HCT116 (cell line): Measurements from ENCODE around the gene RPL3. TPM values are rescaled to one million over a fixed set of nuclear protein-coding genes. Genes with fewer than 3 reads are reported as not detected.

Experiments
- ATAC-seq: fragments of 200-7000 bp; cut with Tn5 transposase; 2 replicates; pipeline ENCODE4 v1.9.1; 2020; ENCODE audit warnings: mild to moderate bottlenecking, moderate library complexity
- BruUV-seq: library from RNA; stranded (reverse); fragments of 400-500 nt; replicated peaks from 2 replicates; lab custom pipeline; 2021; lab: Mats Ljungman, UMichigan
- CTCF ChIA-PET: fragments of 300-600 bp; sonication (Branson Sonifier 250); formaldehyde crosslinking; loops from one replicate; lab custom pipeline; 2021; ENCODE audit warnings: antibody characterized with exemption; lab: Charles Lee
- POLR2A ChIA-PET: fragments of 300-600, 350-600 bp; sonication (Branson Sonifier 250); formaldehyde crosslinking; loops from one replicate; lab custom pipeline; 2021; ENCODE audit warnings: antibody characterized with exemption; lab: Charles Lee
- RAD21 ChIA-PET, 2 experiments: fragments of 300-600 bp; sonication (Branson Sonifier 250); formaldehyde crosslinking; loops; one replicate each; lab custom pipeline; 2023; ENCODE audit warnings: low total read pairs in 2 of 2; ENCODE audit not compliant: uncharacterized antibody in 2 of 2, unreplicated experiment in 2 of 2, low non-redundant PET in 1 of 2; lab: Charles Lee
- DNase-seq: peaks from one replicate; pipeline ENCODE4 v3.0.0-alpha.2; 2010; ENCODE audit warnings: low read depth, low spot score
- H2AFZ ChIP-seq: fragments of 200-600 bp; shearing (Covaris generic), sonication (generic); 2 replicates; pipeline ENCODE4 v1.6.1; 2017; ENCODE audit warnings: low read depth, mixed run types, mixed read lengths, antibody characterized with exemption, low read length; ENCODE audit not compliant: poor library complexity, severe bottlenecking
- H3K27ac ChIP-seq: 2 replicates; pipeline ENCODE4 v1.5.1; 2012; ENCODE audit warnings: low read depth, low read length
- H3K27me3 ChIP-seq: fragments of 200-600 bp; sonication (generic); 2 replicates; pipeline ENCODE4 v1.6.1; 2016; ENCODE audit warnings: mixed run types, low read length, mixed read lengths; ENCODE audit not compliant: insufficient read depth
- H3K36me3 ChIP-seq, 2 experiments: fragments of 200-500 bp in 1 of 2; fragments of 200-600 bp in 1 of 2; sonication (Bioruptor generic) in 1 of 2; sonication (generic) in 1 of 2; 2 replicates each; pipeline versions ENCODE4 v1.5.1 to v1.6.1; 2014 to 2016; ENCODE audit warnings: low read length in 2 of 2, inconsistent platforms in 1 of 2, mixed read lengths in 1 of 2, mixed run types in 1 of 2; ENCODE audit not compliant: insufficient read depth in 2 of 2, control insufficient read depth in 1 of 2
- H3K4me1 ChIP-seq, 2 experiments: fragments of 200-600 bp in 1 of 2; sonication (generic) in 1 of 2; 2 replicates each; pipeline versions ENCODE4 v1.5.1 to v1.6.1; 2012 to 2017; ENCODE audit warnings: low read length in 2 of 2, inconsistent platforms in 1 of 2, mild to moderate bottlenecking in 1 of 2, mixed read lengths in 1 of 2, mixed run types in 1 of 2, moderate library complexity in 1 of 2; ENCODE audit not compliant: insufficient read depth in 2 of 2, control insufficient read depth in 1 of 2
- H3K4me2 ChIP-seq: fragments of 200-600 bp; sonication (generic); 2 replicates; pipeline ENCODE4 v1.6.1; 2017; ENCODE audit warnings: mixed run types, low read length, mixed read lengths
- H3K4me3 ChIP-seq, 2 experiments: fragments of 200-600 bp in 1 of 2; sonication (generic) in 1 of 2; replicated peaks in 1 of 2; 2 replicates each; pipeline ENCODE4 v1.5.1; 2011 to 2016; ENCODE audit warnings: low read length in 2 of 2, control low read depth in 1 of 2, low read depth in 1 of 2, mild to moderate bottlenecking in 1 of 2, mixed read lengths in 1 of 2, mixed run types in 1 of 2
- H3K79me2 ChIP-seq: fragments of 200-600 bp; sonication (generic); 2 replicates; pipeline ENCODE4 v1.6.1; 2017; ENCODE audit warnings: mild to moderate bottlenecking, mixed run types, low read length, moderate library complexity, mixed read lengths; ENCODE audit not compliant: insufficient read depth
- H3K9ac ChIP-seq: fragments of 200-600 bp; sonication (generic); 2 replicates; pipeline ENCODE4 v1.6.1; 2016; ENCODE audit warnings: low read length, mixed read lengths
- H3K9me2 ChIP-seq: fragments of 200-600 bp; sonication (generic), shearing (Covaris generic); 2 replicates; pipeline ENCODE4 v1.6.1; 2017; ENCODE audit warnings: mixed run types, mild to moderate bottlenecking, moderate library complexity; ENCODE audit not compliant: insufficient read depth
- H3K9me3 ChIP-seq, 2 experiments: fragments of 200-500 bp in 1 of 2; fragments of 200-600 bp in 1 of 2; sonication (Bioruptor generic) in 1 of 2; sonication (generic) in 1 of 2; 2 replicates each; pipeline ENCODE4 v1.6.1; 2014 to 2017; ENCODE audit warnings: low read length in 2 of 2, mixed read lengths in 2 of 2, inconsistent platforms in 1 of 2, low read depth in 1 of 2, mild to moderate bottlenecking in 1 of 2, mixed run types in 1 of 2, moderate library complexity in 1 of 2; ENCODE audit not compliant: control insufficient read depth in 1 of 2, insufficient read depth in 1 of 2
- H4K20me1 ChIP-seq: fragments of 200-600 bp; sonication (generic), shearing (Covaris generic); 2 replicates; pipeline ENCODE4 v1.6.1; 2017; ENCODE audit warnings: mixed run types, mild to moderate bottlenecking, moderate library complexity; ENCODE audit not compliant: insufficient read depth
- CBX3 ChIP-seq: IDR thresholded peaks from 2 replicates; pipeline ENCODE4 v1.6.1; 2012; ENCODE audit warnings: low read depth
- CEBPB ChIP-seq: IDR thresholded peaks from 2 replicates; pipeline ENCODE4 v1.6.1; 2012; ENCODE audit warnings: low read depth
- EGR1 ChIP-seq: IDR thresholded peaks from 2 replicates; pipeline ENCODE4 v1.6.1; 2012; ENCODE audit warnings: low read depth
- ELF1 ChIP-seq: IDR thresholded peaks from 2 replicates; pipeline ENCODE4 v1.6.1; 2012; ENCODE audit warnings: low read depth, borderline replicate concordance
- EZH2 ChIP-seq: fragments of 200-600 bp; sonication (generic); IDR thresholded peaks from 2 replicates; pipeline ENCODE4 v1.6.1; 2017; ENCODE audit warnings: antibody characterized with exemption, mixed run types
- EZH2phosphoT487 ChIP-seq: fragments of 200-600 bp; IDR thresholded peaks from 2 replicates; pipeline ENCODE4 v1.6.1; 2018; ENCODE audit warnings: antibody characterized with exemption, borderline replicate concordance
- FOSL1 ChIP-seq: IDR thresholded peaks from 2 replicates; pipeline ENCODE4 v1.6.1; 2012; ENCODE audit warnings: low read depth
- JUND ChIP-seq: IDR thresholded peaks from 2 replicates; pipeline ENCODE4 v1.6.1; 2012
- POLR2AphosphoS5 ChIP-seq: IDR thresholded peaks from 2 replicates; pipeline ENCODE4 v1.6.1; 2011; ENCODE audit warnings: mild to moderate bottlenecking, low read depth, low read length, moderate library complexity
- SRF ChIP-seq: IDR thresholded peaks from 2 replicates; pipeline ENCODE4 v1.6.1; 2012; ENCODE audit warnings: low read depth
- TCF7L2 ChIP-seq: IDR thresholded peaks from 2 replicates; pipeline ENCODE4 v1.7.0; 2011; ENCODE audit warnings: borderline replicate concordance, inconsistent platforms; ENCODE audit not compliant: insufficient read depth, insufficient read length; ENCODE audit errors: extremely low read depth
- YY1 ChIP-seq: IDR thresholded peaks from 2 replicates; pipeline ENCODE4 v1.6.1; 2011; ENCODE audit warnings: low read length, low read depth, moderate library complexity, mild to moderate bottlenecking; ENCODE audit not compliant: insufficient replicate concordance; ENCODE audit errors: extremely low read depth
- ZNF274 ChIP-seq: fragments of 200-500 bp; sonication (Bioruptor generic); IDR thresholded peaks from 2 replicates; pipeline ENCODE4 v1.6.1; 2014; ENCODE audit warnings: mild to moderate bottlenecking, low read depth, low read length, inconsistent platforms
- intact Hi-C: fragments of 100-400 bp; cut with micrococcal nuclease; formaldehyde crosslinking; loops from 2 replicates; pipeline ENCODE4 v1.10.0; 2022
- total RNA-seq: library from RNA; stranded (reverse); gene quantifications from one replicate; pipeline ENCODE4 v1.2.1, GENCODE V29; 2021; ENCODE audit not compliant: unreplicated experiment

The RPL3 gene
- total RNA-seq, 1 experiment from 2014 or later = 2,966 TPM

- TF ChIP-seq EZH2phosphoT487 = no peak
- TF ChIP-seq FOSL1 = no peak
- TF ChIP-seq CEBPB = no peak
- no peak for TF ChIP-seq YY1
- no peak for TF ChIP-seq JUND
- no peak for TF ChIP-seq EGR1
- TF ChIP-seq POLR2AphosphoS5 = no peak
- no peak for TF ChIP-seq EZH2
- TF ChIP-seq SRF = no peak
- TF ChIP-seq ZNF274 = no peak
- TF ChIP-seq ELF1 = no peak
These were observed 44.5 kb upstream of the RPL3 start (continued) for GRCh38 chr22:39363751-39364515.

DNA sequence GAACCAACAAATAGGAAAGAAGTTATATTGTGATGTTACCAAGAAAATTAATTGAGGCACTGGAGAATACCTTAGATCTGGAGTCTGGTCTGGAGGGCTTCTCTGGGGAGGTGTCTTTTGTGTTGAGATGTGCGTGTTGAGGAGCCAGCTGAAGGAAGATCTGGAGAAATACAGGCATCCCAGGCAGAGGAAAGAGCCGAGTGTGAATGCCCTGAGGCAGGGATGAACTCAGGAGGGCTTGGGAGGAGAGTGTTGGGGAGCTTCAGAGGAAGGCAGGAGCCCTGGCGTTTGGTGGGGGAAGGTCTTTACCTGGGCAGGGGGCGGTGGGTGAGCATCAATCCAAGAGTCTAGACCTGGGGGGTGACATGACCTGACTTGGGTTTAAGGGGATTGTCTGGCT, 43.5 kb upstream of the RPL3 start:
- Histone ChIP-seq H3K27ac (no peak overlapping the region), H3K27me3 (no peaks in the 10 kb centered on the region), H3K4me3 (no peak overlapping the region), H3K4me2 (no peak overlapping the region), H3K79me2 (no peaks in the 10 kb centered on the region), H2AFZ (no peak overlapping the region), H3K4me1 (peaks cover 18 to 36% of the 10 kb centered on the region in 2 experiments), H3K9me3 (no peaks in the 10 kb centered on the region), H4K20me1 (no peaks in the 10 kb centered on the region), H3K9ac (no peak overlapping the region)
- ChIA-PET RAD21 (interaction anchor here in 1 of 2 experiments (0.6 kb wide), 1 partner anchor 49 kb away, joined by 4 read pairs; no protein-coding TSS in a partner anchor), CTCF (no interaction called here)
- DNase-seq (no peak), ATAC-seq (no peak)
- BruUV-seq = no TSS peak
- intact Hi-C loops = no loop called here
- TF ChIP-seq CBX3 = no peak
- no peak for TF ChIP-seq TCF7L2
- TF ChIP-seq JUND = no peak
- TF ChIP-seq SRF = no peak
- TF ChIP-seq, all 23 proteins: peak for 0
- Histone ChIP-seq H3K9me2 (no peaks in the 10 kb centered on the region), H3K36me3 (no peaks in the 10 kb centered on the region)
- POLR2A ChIA-PET = interaction anchor here (0.8 kb wide), 1 partner anchor 28 kb away, joined by 3 read pairs; no protein-coding TSS in a partner anchor
